Naive thymus-derived CD4-positive, alpha-beta T cell (primary cell): ENCODE measurements around the gene TACC2. TPM values are rescaled to one million over a fixed set of nuclear protein-coding genes. Genes with fewer than 3 reads are reported as not detected.
A peak's percentile ranks its signal among the peaks of the same experiment; 100 is the strongest.

Source experiments
- ATAC-seq: fragments of 150-1000 bp; cut with Tn5 transposase; 2 replicates; pipeline ENCODE4 v1.10.0; 2021; ENCODE audit warnings: mild to moderate bottlenecking, moderate library complexity
- CTCF ChIA-PET: fragments of 350-600 bp; sonication (Branson Sonifier 250); formaldehyde crosslinking; loops from one replicate; lab custom pipeline; 2021; ENCODE audit warnings: antibody characterized with exemption; lab: Charles Lee
- POLR2A ChIA-PET: fragments of 350-600 bp; sonication (Branson Sonifier 250); formaldehyde crosslinking; loops from one replicate; lab custom pipeline; 2021; ENCODE audit warnings: antibody characterized with exemption, inconsistent platforms; lab: Charles Lee
- DNase-seq, 9 donors: peaks; one replicate each; pipeline versions ENCODE4 v3.0.0 to v3.0.0-alpha.2; 2020 to 2022; ENCODE audit warnings: mixed read lengths in 1 of 9
- H3K27ac ChIP-seq: one replicate; pipeline ENCODE4 v1.7.0; 2013; ENCODE audit warnings: mild to moderate bottlenecking, low read depth, low read length, moderate library complexity
- H3K27me3 ChIP-seq, 2 donors: one replicate each; pipeline ENCODE4 v1.7.0; 2013; ENCODE audit warnings: low read length in 2 of 2, mild to moderate bottlenecking in 2 of 2, moderate library complexity in 2 of 2; ENCODE audit not compliant: control insufficient read depth in 2 of 2, insufficient read depth in 2 of 2
- H3K36me3 ChIP-seq, 3 experiments: 1 replicate in 2 of 3; 2 replicates in 1 of 3; pipeline ENCODE4 v1.7.0; 2013; ENCODE audit warnings: low read length in 3 of 3, mild to moderate bottlenecking in 3 of 3, moderate library complexity in 1 of 3; ENCODE audit not compliant: insufficient read depth in 3 of 3, control insufficient read depth in 2 of 3
- H3K4me1 ChIP-seq, 2 donors: one replicate each; pipeline ENCODE4 v1.7.0; 2013; ENCODE audit warnings: low read length in 2 of 2, mild to moderate bottlenecking in 2 of 2, moderate library complexity in 1 of 2; ENCODE audit not compliant: control insufficient read depth in 2 of 2, insufficient read depth in 2 of 2
- H3K4me3 ChIP-seq: 2 replicates; pipeline ENCODE4 v1.7.0; 2013; ENCODE audit warnings: mild to moderate bottlenecking, low read length
- H3K9me3 ChIP-seq, 3 experiments: 1 replicate in 2 of 3; 2 replicates in 1 of 3; pipeline ENCODE4 v1.7.0; 2013; ENCODE audit warnings: low read length in 3 of 3; ENCODE audit not compliant: control insufficient read depth in 2 of 3
- H3K27ac Mint-ChIP-seq, 9 donors: one replicate each; pipeline ENCODE4 v1.8.0; 2020 to 2022; ENCODE audit warnings: mixed read lengths in 9 of 9, mild to moderate bottlenecking in 8 of 9, moderate library complexity in 5 of 9, inconsistent platforms in 2 of 9
- H3K27me3 Mint-ChIP-seq, 5 donors: one replicate each; pipeline ENCODE4 v1.8.0; 2021 to 2022; ENCODE audit warnings: mixed read lengths in 5 of 5, mild to moderate bottlenecking in 1 of 5
- H3K36me3 Mint-ChIP-seq, 5 donors: one replicate each; pipeline ENCODE4 v1.8.0; 2020 to 2022; ENCODE audit warnings: mixed read lengths in 5 of 5, mild to moderate bottlenecking in 3 of 5, inconsistent platforms in 1 of 5
- H3K4me1 Mint-ChIP-seq, 7 donors: one replicate each; pipeline ENCODE4 v1.8.0; 2020 to 2022; ENCODE audit warnings: mixed read lengths in 7 of 7, mild to moderate bottlenecking in 3 of 7, inconsistent platforms in 1 of 7
- H3K4me3 Mint-ChIP-seq, 10 donors: one replicate each; pipeline ENCODE4 v1.8.0; 2020 to 2022; ENCODE audit warnings: mild to moderate bottlenecking in 10 of 10, mixed read lengths in 10 of 10, moderate library complexity in 6 of 10, inconsistent platforms in 2 of 10
- H3K9me3 Mint-ChIP-seq, 11 donors: one replicate each; pipeline ENCODE4 v1.8.0; 2020 to 2022; ENCODE audit warnings: mixed read lengths in 11 of 11, mild to moderate bottlenecking in 4 of 11, inconsistent platforms in 1 of 11, moderate library complexity in 1 of 11
- intact Hi-C, 2 donors: fragments of 100-400 bp; cut with micrococcal nuclease; formaldehyde crosslinking; loops; one replicate each; pipeline ENCODE4 v1.15.1; 2023
- polyA plus RNA-seq, 2 donors: library from polyadenylated mRNA; unstranded; fragments of 300-500 nt; fragmentation: Illumina TruSeq; gene quantifications; one replicate each; pipeline ENCODE4 v1.2.3, GENCODE V29; 2021
- total RNA-seq, 6 experiments: library from RNA in 5 of 6; stranded (reverse) in 5 of 6; gene quantifications; 1 replicate in 5 of 6; 2 replicates in 1 of 6; pipeline ENCODE4 v1.2.3 and lab custom pipeline; 2021 to 2026

The TACC2 gene
- total and polyA plus RNA-seq, 7 experiments from 2014 or later = 0.16 TPM; not detected in 6

DNA sequence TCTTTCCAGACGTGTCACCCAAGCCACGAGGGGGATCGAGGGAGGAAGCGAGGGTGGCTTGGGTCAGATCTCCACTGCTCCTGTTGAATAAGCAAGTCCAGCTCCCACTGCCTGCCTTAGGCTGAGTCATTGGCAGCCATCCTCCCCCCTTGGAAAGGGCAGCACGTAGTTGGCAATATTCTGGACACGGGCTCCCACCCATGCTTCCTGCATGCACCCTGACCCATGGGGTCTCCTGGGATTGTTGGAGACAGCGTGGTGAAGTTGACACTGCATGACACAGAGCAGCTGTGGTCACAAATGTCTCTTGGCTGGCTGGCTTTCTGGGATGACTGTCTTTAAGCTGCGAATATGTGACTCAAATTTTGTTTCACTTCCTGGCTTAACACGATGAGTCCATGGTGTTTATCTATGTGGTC is 293.3 kb downstream of the TACC2 start:
- no peaks in the 10 kb centered on the region for H3K4me1 Mint-ChIP-seq
- H3K27ac Mint-ChIP-seq = no peak overlapping the region
- no peaks in the 10 kb centered on the region for H3K36me3 Mint-ChIP-seq
- Histone ChIP-seq H3K4me1 (no peaks in the 10 kb centered on the region), H3K36me3 (no peaks in the 10 kb centered on the region), H3K27ac (no peak overlapping the region), H3K9me3 (no peaks in the 10 kb centered on the region), H3K27me3 (no peaks in the 10 kb centered on the region), H3K4me3 (no peak overlapping the region)
- POLR2A ChIA-PET = no interaction called here
- no peak for DNase-seq
- no peak for ATAC-seq
- no peak overlapping the region for H3K4me3 Mint-ChIP-seq
- peaks cover 4 to 25% (median 18%) of the 10 kb centered on the region in 5 donors for H3K27me3 Mint-ChIP-seq
- H3K9me3 Mint-ChIP-seq = peaks cover 0 to 2% (median 0%) of the 10 kb centered on the region in 11 donors
- CTCF ChIA-PET = no interaction called here
- intact Hi-C loops = no loop called here

DNA sequence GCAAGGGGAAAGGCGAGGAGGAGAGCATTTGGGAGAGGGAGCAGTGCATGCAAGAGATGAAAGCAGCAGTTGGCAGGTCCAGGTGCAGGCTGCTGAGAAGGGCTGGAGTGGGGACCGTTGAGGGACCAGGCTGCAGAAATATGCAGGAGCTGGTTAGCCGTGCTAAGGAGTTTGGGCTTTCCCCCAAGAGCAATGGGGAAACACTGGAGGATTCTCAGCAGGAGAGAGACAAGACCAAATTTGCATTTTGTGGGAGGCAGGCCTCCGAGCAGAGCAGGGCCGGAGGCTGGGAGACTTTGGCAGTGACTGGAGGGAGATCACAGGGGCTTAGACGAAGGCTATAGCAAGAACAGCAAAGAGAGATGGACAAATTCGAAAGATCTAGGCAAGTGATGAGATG is 293.9 kb downstream of the TACC2 start:
- DNase-seq = no peak
- Mint-ChIP-seq H3K36me3 (no peaks in the 10 kb centered on the region), H3K27me3 (peaks cover 4 to 26% (median 18%) of the 10 kb centered on the region in 5 donors)

DNA sequence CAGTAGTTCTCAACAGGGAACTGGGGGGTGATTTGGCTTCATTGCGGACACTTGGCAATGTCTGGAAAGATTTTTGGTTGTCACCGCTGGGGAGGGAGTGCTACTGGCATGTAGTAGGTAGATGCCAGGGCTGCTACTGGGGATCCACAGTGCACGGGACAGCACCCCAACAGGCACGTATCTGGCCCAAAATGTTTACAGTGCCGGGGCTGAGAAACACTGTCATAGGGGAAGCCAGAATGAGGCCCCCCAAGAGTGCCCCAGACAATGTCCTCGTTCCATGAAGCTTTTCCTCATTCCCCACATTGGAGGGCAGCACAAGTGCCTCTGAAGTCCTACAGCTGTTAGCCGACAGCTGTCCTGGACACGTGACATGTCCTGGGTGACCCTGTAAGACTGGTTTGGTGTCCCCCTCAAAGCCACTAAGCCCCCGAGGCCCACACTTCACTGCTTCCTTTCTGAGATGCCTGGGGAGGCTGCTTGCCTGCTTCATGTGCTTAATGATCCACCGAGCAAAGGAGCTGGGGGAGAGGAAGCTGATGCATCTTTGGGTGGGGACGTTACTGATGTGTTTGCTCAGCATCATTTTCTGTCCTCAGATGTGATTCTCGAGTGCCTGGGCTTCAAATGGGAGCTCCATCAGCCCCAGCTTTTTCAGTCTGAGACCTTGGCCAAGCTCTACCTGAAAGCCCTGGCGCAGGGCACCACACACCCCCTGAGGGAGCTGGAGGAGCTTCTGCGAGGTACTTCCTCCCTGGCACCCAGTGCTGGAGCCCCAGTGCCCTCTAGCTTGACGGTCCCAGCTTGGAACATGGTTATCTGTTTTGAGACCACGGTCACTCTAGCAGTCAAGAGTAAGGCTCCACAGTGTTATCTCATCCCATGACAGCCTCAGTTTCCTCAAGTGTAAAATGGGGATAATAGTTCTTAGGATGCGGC is 296.8 kb downstream of the TACC2 start:
- H3K4me1 ChIP-seq = no peaks in the 10 kb centered on the region

More for the DNA sequence above, 293.9 kb downstream of the TACC2 start:
- H3K36me3 ChIP-seq = no peaks in the 10 kb centered on the region
- Mint-ChIP-seq H3K27ac (no peak overlapping the region), H3K4me1 (no peaks in the 10 kb centered on the region), H3K9me3 (peaks cover 0 to 2% (median 0%) of the 10 kb centered on the region in 11 donors), H3K4me3 (no peak overlapping the region)
- no peak for ATAC-seq
- no peak overlapping the region for H3K4me3 ChIP-seq
- intact Hi-C loops = no loop called here
- CTCF ChIA-PET = no interaction called here
- H3K27me3 ChIP-seq = no peaks in the 10 kb centered on the region
- H3K9me3 ChIP-seq = no peaks in the 10 kb centered on the region
- POLR2A ChIA-PET = no interaction called here
- no peak overlapping the region for H3K27ac ChIP-seq
- H3K4me1 ChIP-seq = no peaks in the 10 kb centered on the region

DNA sequence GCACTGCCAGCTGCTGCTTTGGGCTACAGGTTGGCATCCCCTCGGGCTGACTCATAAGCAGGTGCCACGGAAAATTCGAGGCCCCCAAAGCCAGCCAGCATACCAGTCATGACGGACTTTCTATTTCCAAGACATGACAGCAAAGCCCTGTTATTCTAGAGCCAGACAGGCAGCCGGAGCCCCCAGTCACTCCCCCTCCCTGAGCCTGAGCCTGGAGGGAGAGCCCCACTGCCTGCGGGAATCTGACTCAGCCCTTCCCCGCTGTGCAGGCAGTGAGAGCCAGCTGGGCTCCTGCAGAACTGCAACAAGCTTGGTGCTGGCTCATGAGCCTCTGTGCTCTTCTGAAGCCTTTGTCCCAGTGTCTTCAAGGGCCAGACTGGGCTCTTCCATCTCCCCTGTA is 297.9 kb downstream of the TACC2 start:
- Histone ChIP-seq H3K27ac (no peak overlapping the region), H3K4me3 (no peak overlapping the region), H3K4me1 (no peaks in the 10 kb centered on the region), H3K27me3 (no peaks in the 10 kb centered on the region), H3K9me3 (no peaks in the 10 kb centered on the region), H3K36me3 (no peaks in the 10 kb centered on the region)
- intact Hi-C loops = no loop called here
- peak overlapping the region in 1 of 9 donors; percentile 70 for H3K27ac Mint-ChIP-seq
- no peaks in the 10 kb centered on the region for H3K36me3 Mint-ChIP-seq
- ATAC-seq (no peak), DNase-seq (no peak)
- H3K4me3 Mint-ChIP-seq = no peak overlapping the region
- H3K4me1 Mint-ChIP-seq = peaks cover 0 to 4% (median 0%) of the 10 kb centered on the region in 7 donors
- no peaks in the 10 kb centered on the region for H3K9me3 Mint-ChIP-seq
- ChIA-PET POLR2A (no interaction called here), CTCF (interaction anchor here (1.3 kb wide), 1 partner anchor 11 kb away, joined by 3 read pairs; no protein-coding TSS in a partner anchor)
- peaks cover 4 to 21% (median 5%) of the 10 kb centered on the region in 5 donors for H3K27me3 Mint-ChIP-seq

More for the DNA sequence above, 296.8 kb downstream of the TACC2 start:
- Mint-ChIP-seq H3K4me1 (peaks cover 0 to 4% (median 0%) of the 10 kb centered on the region in 7 donors), H3K4me3 (no peak overlapping the region), H3K27ac (no peak overlapping the region), H3K27me3 (peaks cover 4 to 23% (median 11%) of the 10 kb centered on the region in 5 donors), H3K9me3 (peaks cover 0 to 2% (median 0%) of the 10 kb centered on the region in 11 donors), H3K36me3 (no peaks in the 10 kb centered on the region)
- no peak overlapping the region for H3K4me3 ChIP-seq
- no peaks in the 10 kb centered on the region for H3K36me3 ChIP-seq
- DNase-seq = no peak
- no peaks in the 10 kb centered on the region for H3K27me3 ChIP-seq
- H3K9me3 ChIP-seq = no peaks in the 10 kb centered on the region
- no peak overlapping the region for H3K27ac ChIP-seq
- POLR2A ChIA-PET = no interaction called here
- intact Hi-C loops = no loop called here
- CTCF ChIA-PET = interaction anchor here (1.3 kb wide), 1 partner anchor 12 kb away, joined by 3 read pairs; no protein-coding TSS in a partner anchor
- ATAC-seq = no peak

DNA sequence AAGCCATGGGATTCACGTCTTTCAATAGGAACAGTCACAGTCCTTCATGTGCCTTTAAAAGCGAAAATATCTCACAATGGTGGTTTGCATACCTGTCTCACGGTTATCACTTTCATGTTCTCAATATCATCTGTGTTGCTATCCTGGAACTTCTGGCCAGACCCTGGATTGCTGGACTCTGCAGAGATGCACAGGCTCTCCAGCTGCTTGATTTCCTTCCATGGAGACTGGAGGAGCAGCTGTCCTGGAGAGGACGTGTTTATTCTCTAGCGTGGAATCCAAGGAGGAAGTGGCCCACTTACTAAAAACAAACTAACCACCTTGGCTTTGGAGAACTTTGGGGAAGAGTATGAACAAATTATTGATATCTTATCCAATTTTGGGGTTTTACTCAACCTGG is 298.6 kb downstream of the TACC2 start:
- H3K27me3 ChIP-seq = no peaks in the 10 kb centered on the region
- no peak overlapping the region for H3K4me3 ChIP-seq
- H3K27ac ChIP-seq = no peak overlapping the region
- Mint-ChIP-seq H3K4me1 (peaks cover 0 to 4% (median 0%) of the 10 kb centered on the region in 7 donors), H3K36me3 (no peaks in the 10 kb centered on the region), H3K27me3 (peaks cover 0 to 14% (median 4%) of the 10 kb centered on the region in 5 donors), H3K27ac (no peak overlapping the region), H3K4me3 (no peak overlapping the region), H3K9me3 (no peaks in the 10 kb centered on the region)
- ChIA-PET CTCF (no interaction called here), POLR2A (no interaction called here)
- H3K9me3 ChIP-seq = no peaks in the 10 kb centered on the region
- H3K36me3 ChIP-seq = no peaks in the 10 kb centered on the region
- no peaks in the 10 kb centered on the region for H3K4me1 ChIP-seq
- DNase-seq = no peak
- no peak for ATAC-seq
- intact Hi-C loops = no loop called here

DNA sequence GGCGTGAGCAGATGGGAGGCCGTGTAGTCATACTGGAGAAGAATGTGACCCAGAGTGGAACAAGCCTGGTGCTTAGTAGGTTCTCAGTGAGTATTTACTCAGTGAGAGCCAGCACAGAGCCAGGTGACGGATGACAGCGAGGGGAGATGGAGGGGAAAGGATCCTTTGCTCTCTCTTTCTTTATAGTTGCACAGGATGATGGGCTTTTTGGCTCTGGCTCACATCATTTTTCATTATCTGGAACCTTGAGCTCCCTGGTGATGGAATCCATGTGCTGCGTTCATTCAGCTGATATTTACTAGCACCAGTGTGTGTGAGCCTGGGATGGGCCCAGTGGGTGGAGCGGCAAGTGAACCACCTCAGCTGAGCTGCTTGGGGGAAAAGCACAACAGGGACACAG is 299.3 kb downstream of the TACC2 start:
- H3K4me1 ChIP-seq = no peaks in the 10 kb centered on the region
- no peak overlapping the region for H3K27ac ChIP-seq
- H3K9me3 ChIP-seq = no peaks in the 10 kb centered on the region
- no peak for ATAC-seq
- Mint-ChIP-seq H3K27me3 (peaks cover 0 to 11% (median 0%) of the 10 kb centered on the region in 5 donors), H3K4me3 (no peak overlapping the region), H3K27ac (no peak overlapping the region), H3K36me3 (no peaks in the 10 kb centered on the region), H3K9me3 (no peaks in the 10 kb centered on the region), H3K4me1 (peaks cover 0 to 5% (median 0%) of the 10 kb centered on the region in 7 donors)
- intact Hi-C loops = no loop called here
- DNase-seq = no peak
- POLR2A ChIA-PET = no interaction called here
- CTCF ChIA-PET = no interaction called here
- H3K36me3 ChIP-seq = no peaks in the 10 kb centered on the region
- H3K4me3 ChIP-seq = no peak overlapping the region
- no peaks in the 10 kb centered on the region for H3K27me3 ChIP-seq
